K562 (cell line): ENCODE measurements around the gene PCBD1. TPM values are rescaled to one million over a fixed set of nuclear protein-coding genes. Genes with fewer than 3 reads are reported as not detected.

Experiments used
- ATAC-seq: fragments of 200-7000 bp; cut with Tn5 transposase; 3 replicates; pipeline ENCODE4 v1.9.1; 2020; ENCODE audit warnings: moderate library complexity
- BruUV-seq: library from RNA; stranded (reverse); fragments of 400-500 nt; replicated peaks from 2 replicates; lab custom pipeline; 2021; lab: Mats Ljungman, UMichigan
- CTCF ChIA-PET: fragments of 300-600 bp; formaldehyde crosslinking; extraction: SDS; loops from one replicate; lab custom pipeline; 2021; ENCODE audit warnings: low intra/inter-chr PET ratio; lab: Yijun Ruan, JAX
- POLR2A ChIA-PET: fragments of 300-600, 350-650 bp; sonication (Branson Sonifier 250); formaldehyde crosslinking; extraction: SDS; loops from one replicate; lab custom pipeline; 2021; ENCODE audit warnings: antibody characterized with exemption, inconsistent platforms; lab: Yijun Ruan, JAX
- DNase-seq, 4 experiments: peaks; one replicate each; pipeline versions ENCODE4 v3.0.0 to v3.0.0-alpha.2; 2011 to 2018; ENCODE audit warnings: low spot score in 3 of 4, mixed read lengths in 3 of 4; ENCODE audit errors: extremely low read depth in 1 of 4
- FAIRE-seq: peaks from 2 replicates; lab custom pipeline; 2011; peaks lifted over from hg19 to GRCh38; lab: Jason Lieb, UNC
- H2AFZ ChIP-seq: 2 replicates; pipeline ENCODE4 v1.6.0; 2011; ENCODE audit warnings: low read depth, low read length, control low read depth, inconsistent platforms
- H3K27ac ChIP-seq: fragments of 200-600 bp; 3 replicates; pipeline ENCODE4 v1.8.0; 2011; ENCODE audit warnings: low read depth, mild to moderate bottlenecking, control low read depth, inconsistent platforms, low read length, moderate library complexity, mixed read lengths; ENCODE audit errors: extremely low read depth
- H3K27me3 ChIP-seq, 2 experiments: fragments of 300-600 bp in 1 of 2; 2 replicates in 1 of 2; 3 replicates in 1 of 2; pipeline versions ENCODE4 v1.6.0 to v1.8.0; 2011; ENCODE audit warnings: inconsistent platforms in 2 of 2, low read length in 2 of 2, mild to moderate bottlenecking in 1 of 2, mixed read lengths in 1 of 2, moderate library complexity in 1 of 2; ENCODE audit not compliant: control insufficient read depth in 2 of 2, insufficient read depth in 2 of 2
- H3K36me3 ChIP-seq: fragments of 300-600 bp; 3 replicates; pipeline ENCODE4 v1.8.0; 2011; ENCODE audit warnings: mild to moderate bottlenecking, low read length, inconsistent platforms; ENCODE audit not compliant: control insufficient read depth, insufficient read depth
- H3K4me1 ChIP-seq, 2 experiments: fragments of 200-600 bp in 1 of 2; replicated peaks in 1 of 2; 2 replicates in 1 of 2; 3 replicates in 1 of 2; pipeline versions ENCODE4 v1.5.1 to v1.8.0; 2011; ENCODE audit warnings: inconsistent platforms in 2 of 2, low read length in 2 of 2, mild to moderate bottlenecking in 1 of 2, mixed read lengths in 1 of 2, moderate library complexity in 1 of 2; ENCODE audit not compliant: control insufficient read depth in 2 of 2, insufficient read depth in 2 of 2
- H3K4me2 ChIP-seq: 2 replicates; pipeline ENCODE4 v1.6.1; 2011; ENCODE audit warnings: low read length, control low read depth, inconsistent platforms, mixed read lengths; ENCODE audit not compliant: insufficient read depth
- H3K4me3 ChIP-seq: fragments of 200-600 bp; sonication (generic), shearing (Covaris generic); 2 replicates; pipeline ENCODE4 v1.5.1; 2016; ENCODE audit warnings: control low read depth, inconsistent platforms
- H3K79me2 ChIP-seq: fragments of 200-600 bp; 3 replicates; pipeline ENCODE4 v1.8.0; 2011; ENCODE audit warnings: low read length, inconsistent platforms; ENCODE audit not compliant: control insufficient read depth, insufficient read depth
- H3K9ac ChIP-seq, 2 experiments: 2 replicates each; pipeline versions ENCODE4 v1.6.0 to v1.6.1; 2011; ENCODE audit warnings: low read depth in 2 of 2, low read length in 2 of 2, control low read depth in 1 of 2, inconsistent platforms in 1 of 2, mild to moderate bottlenecking in 1 of 2, mixed read lengths in 1 of 2; ENCODE audit not compliant: insufficient read depth in 1 of 2
- H3K9me1 ChIP-seq: one replicate; pipeline ENCODE4 v1.6.0; 2011; ENCODE audit warnings: inconsistent platforms, mild to moderate bottlenecking, low read length, moderate library complexity; ENCODE audit not compliant: control insufficient read depth, insufficient read depth
- H3K9me3 ChIP-seq: replicated peaks from 2 replicates; pipeline ENCODE4 v1.5.1; 2011; ENCODE audit warnings: low read depth, low read length, inconsistent platforms; ENCODE audit not compliant: control insufficient read depth, insufficient read depth
- H4K20me1 ChIP-seq: replicated peaks from 2 replicates; pipeline ENCODE4 v1.6.1; 2011; ENCODE audit warnings: low read length, inconsistent platforms, mixed read lengths; ENCODE audit not compliant: control insufficient read depth, insufficient read depth
- BCLAF1 ChIP-seq, 2 experiments: fragments of 450-650 bp in 1 of 2; IDR thresholded peaks; 2 replicates each; pipeline ENCODE4 v1.6.1; 2011 to 2017; ENCODE audit warnings: low read depth in 2 of 2, antibody characterized with exemption in 1 of 2, borderline replicate concordance in 1 of 2, low read length in 1 of 2, mild to moderate bottlenecking in 1 of 2, mixed read lengths in 1 of 2; ENCODE audit not compliant: control insufficient read depth in 1 of 2
- FOXA3 ChIP-seq, 2 experiments: fragments of 450-650 bp in 1 of 2; sonication (generic) in 1 of 2; formaldehyde crosslinking; IDR thresholded peaks in 1 of 2; conservative IDR thresholded peaks in 1 of 2; 2 replicates each; pipeline versions ENCODE4 v1.4.0 to v1.8.0; 2020 to 2022; ENCODE audit warnings: mild to moderate bottlenecking in 2 of 2, missing genetic modification reagents in 1 of 2
- WGBS: fragments of 100-300 bp; shearing (Covaris generic); methylation state at CpG from one replicate; pipeline ENCODE4 v1.1.6; 2016; ENCODE audit warnings: low coverage, mixed read lengths; ENCODE audit not compliant: insufficient coverage; ENCODE audit errors: missing lambda C conversion rate; 5-methylcytosine and 5-hydroxymethylcytosine counted together
- in situ Hi-C: fragments of 300-500 bp; cut with MboI; formaldehyde crosslinking; loops from 4 replicates; pipeline ENCODE4 v1.15.0; 2018; ENCODE audit warnings: inconsistent platforms, mixed read lengths
- intact Hi-C: fragments of 100-400 bp; cut with micrococcal nuclease; formaldehyde crosslinking; loops from 2 replicates; pipeline ENCODE4 v1.14.2; 2022
- polyA plus RNA-seq, 8 experiments: library from polyadenylated mRNA; depleted of rRNA in 4 of 8; stranded (reverse) in 5 of 8; unstranded in 3 of 8; fragments of >200 nt; fragmentation: Nextera tagmentation in 2 of 8; fragmentation: Illumina TruSeq in 1 of 8; extraction: Ambion mirVana in 2 of 8; extraction: Trizol in 1 of 8; gene quantifications; 2 replicates each; pipeline versions ENCODE4 v1.2.1 to v1.2.3, GENCODE V29; 2011 to 2014; ENCODE audit warnings: inconsistent platforms in 1 of 8, missing spikeins in 1 of 8
- total RNA-seq, 7 experiments: library from RNA; depleted of rRNA in 6 of 7; stranded (reverse); fragments of >200 nt in 6 of 7; fragmentation: Illumina TruSeq in 2 of 7; extraction: Trizol in 2 of 7; gene quantifications; 2 replicates each; pipeline versions ENCODE4 v1.2.1 to v1.2.3, GENCODE V29; 2011 to 2021; ENCODE audit warnings: low replicate concordance in 1 of 7

PCBD1 gene
- total and polyA plus RNA-seq, 9 of the 15 experiments (the other 6 are each of a cell fraction or from before 2014, with no cell fraction given): 14.6 to 109 (median 57.0) TPM

GRCh38 chr10:70843776-70844489 is 44.4 kb downstream of the PCBD1 start:
- intact Hi-C loops: no loop called here
- H3K9ac ChIP-seq: no peak overlapping the region
- no peaks in the 10 kb centered on the region for H4K20me1 ChIP-seq
- H3K36me3 ChIP-seq: no peaks in the 10 kb centered on the region
- no peak for FAIRE-seq
- H3K9me3 ChIP-seq: no peaks in the 10 kb centered on the region; the same call in 1 of the 2 replicates
- 63% methylated on average over 2 of the region's 2 CpGs for WGBS
- H3K4me2 ChIP-seq: no peak overlapping the region; the same call in 1 of the 2 replicates
- H3K4me3 ChIP-seq: no peak overlapping the region
- no peaks in the 10 kb centered on the region for H3K79me2 ChIP-seq
- no TSS peak for BruUV-seq
- no peak overlapping the region for H2AFZ ChIP-seq
- ChIA-PET CTCF (no interaction called here), POLR2A (interaction anchor here (1.1 to 1.4 kb wide), 3 partner anchors 9 to 46 kb away, joined by 3 to 4 read pairs (median 4); no protein-coding TSS in a partner anchor)
- DNase-seq: no peak
- H3K27me3 ChIP-seq: no peaks in the 10 kb centered on the region
- H3K27ac ChIP-seq: no peak overlapping the region
- peaks cover 0 to 13% of the 10 kb centered on the region in 2 experiments; a peak in 2 of 5 replicates for H3K4me1 ChIP-seq
- no peaks in the 10 kb centered on the region for H3K9me1 ChIP-seq
- TF ChIP-seq FOXA3 (CRISPR knock-in tag; conservative IDR thresholded peaks at IDR 0.05 in 1 of 2, IDR thresholded peaks at IDR 0.05 in 1 of 2) (peak in 1 of 2 experiments; percentile 42; a peak in 1 of 4 replicates), BCLAF1 (IDR thresholded peaks at IDR 0.05; ENCODE audit: borderline replicate concordance in 1 of 2, control insufficient read depth in 1 of 2, low read depth in 2 of 2, low read length in 1 of 2) (no peak)
- TF ChIP-seq, all 486 proteins: peak for 1
- no peak for ATAC-seq
- in situ Hi-C loops: no loop called here
